ENCODE measurements around the gene ATPAF2. TPM values are rescaled to one million over a fixed set of nuclear protein-coding genes. Genes with fewer than 3 reads are reported as not detected.

ATPAF2 gene
- total and polyA plus RNA-seq, 10 of the 15 experiments (the other 5 are each of a cell fraction or from before 2014, with no cell fraction given): 6.5 to 33.0 (median 26.5) TPM

GRCh38 chr17:18042983-18043382, 4.0 kb upstream of the ATPAF2 start:
- RAD21 ChIA-PET (ENCODE audit: unreplicated experiment): no interaction called here
- no TSS peak for BruUV-seq (replicated peaks)
- peaks cover 0 to 2% of the 10 kb centered on the region in 2 experiments; a peak in 1 of 4 replicates for H3K36me3 ChIP-seq (ENCODE audit: control insufficient read depth in 2 of 2, insufficient read depth in 2 of 2, low read length in 1 of 2)
- DNase-seq (ENCODE audit: low read depth, low spot score) (no peak), ATAC-seq (no peak), FAIRE-seq (no peak)
- H3K27me3 ChIP-seq (replicated peaks in 1 of 2; ENCODE audit: control insufficient read depth in 2 of 2, insufficient read depth in 2 of 2, low read length in 1 of 2): no peaks in the 10 kb centered on the region
- SMC1A ChIA-PET (ENCODE audit: uncharacterized antibody, unreplicated experiment): no interaction called here
- intact Hi-C loops (cut with micrococcal nuclease; ENCODE audit: unreplicated experiment) (no loop called here), in situ Hi-C loops (cut with MboI) (no loop called here)
- CTCF ChIA-PET: no interaction called here
- H3K9me3 ChIP-seq (replicated peaks; ENCODE audit: control insufficient read depth, insufficient read depth, low read length): no peaks in the 10 kb centered on the region
- H4K20me1 ChIP-seq (ENCODE audit: control insufficient read depth, insufficient read depth): no peaks in the 10 kb centered on the region
- WGBS (ENCODE audit: insufficient coverage, insufficient replicate concordance, low lambda C conversion rate, missing lambda C conversion rate): 92% methylated on average over 8 of the region's 8 CpGs
- H3K79me2 ChIP-seq (ENCODE audit: control insufficient read depth, insufficient read depth, low read length): peaks cover 18% of the 10 kb centered on the region
- H3K4me2 ChIP-seq (ENCODE audit: control insufficient read depth, insufficient read depth): no peak overlapping the region
- H3K27ac ChIP-seq (ENCODE audit: control insufficient read depth, insufficient read depth): no peak overlapping the region
- H3K9ac ChIP-seq (ENCODE audit: control insufficient read depth, insufficient read depth, low read length): no peak overlapping the region
- H2AFZ ChIP-seq (ENCODE audit: control insufficient read depth, low read depth, low read length): no peak overlapping the region
- no peak overlapping the region for H3K4me3 ChIP-seq
- TF ChIP-seq NR2C2 (IDR thresholded peaks at IDR 0.05; ENCODE audit: borderline replicate concordance, control insufficient read depth, insufficient read length, low read depth) (no peak), CBFB (IDR thresholded peaks at IDR 0.05; ENCODE audit: low read depth) (no peak), JUNB (IDR thresholded peaks at IDR 0.05) (no peak), NR2C1 (IDR thresholded peaks at IDR 0.05) (no peak), POLR2AphosphoS2 (IDR thresholded peaks at IDR 0.05; ENCODE audit: low read depth, low read length) (no peak), CBX3 (IDR thresholded peaks at IDR 0.05; ENCODE audit: borderline replicate concordance, low read depth) (no peak), SREBF2 (IDR thresholded peaks at IDR 0.05; ENCODE audit: low read length) (no peak), KDM1A (IDR thresholded peaks at IDR 0.05; ENCODE audit: borderline replicate concordance) (no peak), NFYB (IDR thresholded peaks at IDR 0.05; ENCODE audit: insufficient read depth, low read depth, low read length) (no peak), EP300 (IDR thresholded peaks at IDR 0.05; ENCODE audit: borderline replicate concordance in 1 of 2, control insufficient read depth in 1 of 2, low read depth in 2 of 2, low read length in 2 of 2) (no peak), BMI1 (IDR thresholded peaks at IDR 0.05; ENCODE audit: borderline replicate concordance) (no peak), CTCF (IDR thresholded peaks at IDR 0.05 in 2 of 3, conservative IDR thresholded peaks at IDR 0.05 in 1 of 3; ENCODE audit: control insufficient read depth in 2 of 3, extremely low read depth in 1 of 3, insufficient read depth in 1 of 3, low read depth in 3 of 3, low read length in 3 of 3) (no peak), SPI1 (IDR thresholded peaks at IDR 0.05; ENCODE audit: borderline replicate concordance, insufficient read depth, low read depth, low read length) (no peak), ELK1 (IDR thresholded peaks at IDR 0.05; ENCODE audit: low read depth, low read length) (no peak), ZNF384 (IDR thresholded peaks at IDR 0.05; ENCODE audit: borderline replicate concordance, low read depth, low read length) (no peak), IRF3 (IDR thresholded peaks at IDR 0.05) (no peak)
- H3K4me1 ChIP-seq (ENCODE audit: control insufficient read depth, insufficient read depth, low read length): peaks cover 8% of the 10 kb centered on the region
- POLR2A ChIA-PET: no interaction called here
